ENCODE data around the gene PEMT. TPM values are rescaled to one million over a fixed set of nuclear protein-coding genes. Genes with fewer than 3 reads are reported as not detected.

PEMT gene
- total RNA-seq, 1 donor from 2014 or later = 690 TPM

GRCh38 chr17:17497065-17497844 is 94.3 kb downstream of the PEMT start:
- no peaks in the 10 kb centered on the region for H3K9me3 ChIP-seq
- DNase-seq (ENCODE audit: low spot score in 2 of 2) = no peak
- peak overlapping the region; percentile 69 to 70 for H3K4me3 ChIP-seq
- peaks cover 6 to 7% of the 10 kb centered on the region in 2 donors for H3K36me3 ChIP-seq
- no peaks in the 10 kb centered on the region for H3K27me3 ChIP-seq
- intact Hi-C loops (cut with DNase I) = loop anchor here (1.0 to 10.0 kb wide), 5 partner anchors 40 to 538 kb away; partner anchors contain the start of genes ATPAF2 and GID4
- no peak for TF ChIP-seq CTCF (IDR thresholded peaks at IDR 0.05)
- peak overlapping the region; percentile 11 to 78 for H3K27ac ChIP-seq
- peaks cover 6 to 9% of the 10 kb centered on the region in 2 donors for H3K4me1 ChIP-seq

- intact Hi-C loops (cut with DNase I) = loop anchor here (1.0 to 10.0 kb wide), 8 partner anchors 20 to 538 kb away; partner anchors contain the start of genes ATPAF2, GID4, MED9 and PEMT
- Histone ChIP-seq H3K27ac (peak within 1 kb of the TSS; percentile 65 to 78), H3K36me3 (peaks cover 14 to 15% of the 10 kb centered on the region in 2 donors), H3K27me3 (no peaks in the 10 kb centered on the region), H3K4me3 (peak within 1 kb of the TSS; percentile 69 to 70), H3K9me3 (no peaks in the 10 kb centered on the region), H3K4me1 (peaks cover 6 to 9% of the 10 kb centered on the region in 2 donors)
- peak; percentile 78 to 94 (median 88) for TF ChIP-seq CTCF (IDR thresholded peaks at IDR 0.05)
- peak; percentile 54 to 94 for DNase-seq (ENCODE audit: low spot score in 2 of 2)
These were observed 95.1 kb downstream of the PEMT start, which contains the start of gene RASD1 for GRCh38 chr17:17496189-17497064. RASD1 (minus strand) TSS chr17:17496395; CDS start chr17:17496181, 214 bp downstream.

- no peak for DNase-seq (ENCODE audit: low spot score in 2 of 2)
These were observed 95.8 kb downstream of the PEMT start for GRCh38 chr17:17495536-17496188.

GRCh38 chr17:17494870-17495535 is 96.5 kb downstream of the PEMT start:
- DNase-seq (ENCODE audit: low spot score in 2 of 2) = peak in 1 of 2 donors; percentile 80
- H3K27ac ChIP-seq = peak overlapping the region in 1 of 2 donors; percentile 57
- no peaks in the 10 kb centered on the region for H3K9me3 ChIP-seq
- H3K4me1 ChIP-seq = peaks cover 6 to 9% of the 10 kb centered on the region in 2 donors
- intact Hi-C loops (cut with DNase I) = loop anchor here (5.0 to 10.0 kb wide), 3 partner anchors 42 to 540 kb away; partner anchors contain the start of genes ATPAF2 and GID4
- peaks cover 17 to 19% of the 10 kb centered on the region in 2 donors for H3K36me3 ChIP-seq
- peak overlapping the region; percentile 69 to 70 for H3K4me3 ChIP-seq
- TF ChIP-seq CTCF (IDR thresholded peaks at IDR 0.05) = no peak
- no peaks in the 10 kb centered on the region for H3K27me3 ChIP-seq

More at GRCh38 chr17:17495536-17496188, 95.8 kb downstream of the PEMT start:
- Histone ChIP-seq H3K36me3 (peaks cover 17 to 19% of the 10 kb centered on the region in 2 donors), H3K9me3 (no peaks in the 10 kb centered on the region), H3K27me3 (no peaks in the 10 kb centered on the region), H3K27ac (peak overlapping the region; percentile 43 to 57), H3K4me3 (peak overlapping the region; percentile 69 to 70), H3K4me1 (peaks cover 6 to 9% of the 10 kb centered on the region in 2 donors)
- no peak for TF ChIP-seq CTCF (IDR thresholded peaks at IDR 0.05)
- intact Hi-C loops (cut with DNase I) = loop anchor here (1.0 to 10.0 kb wide), 7 partner anchors 19 to 539 kb away; partner anchors contain the start of genes ATPAF2, GID4, MED9 and PEMT
